HEK293 (cell line): Measurements from ENCODE around the gene CA5B.

Experiments used
- AEBP2 ChIP-seq: fragments of 450-650 bp; formaldehyde crosslinking; IDR thresholded peaks from 2 replicates; pipeline ENCODE4 v1.5.1; 2016; ENCODE audit warnings: missing biosample characterization, missing genetic modification characterization, borderline replicate concordance
- CTCF ChIP-seq: fragments of 450-650 bp; formaldehyde crosslinking; IDR thresholded peaks from 2 replicates; pipeline ENCODE4 v1.5.1; 2016; ENCODE audit warnings: missing biosample characterization, missing genetic modification characterization
- KLF10 ChIP-seq: fragments of 450-650 bp; IDR thresholded peaks from 2 replicates; pipeline ENCODE4 v1.5.1; 2018; ENCODE audit warnings: missing biosample characterization, mild to moderate bottlenecking, missing genetic modification characterization
- YY1 ChIP-seq: fragments of 450-650 bp; formaldehyde crosslinking; IDR thresholded peaks from 2 replicates; pipeline ENCODE4 v1.5.1; 2018; ENCODE audit warnings: missing biosample characterization, missing genetic modification characterization
- ZBTB10 ChIP-seq: fragments of 450-650 bp; formaldehyde crosslinking; IDR thresholded peaks from 2 replicates; pipeline ENCODE4 v1.5.1; 2016; ENCODE audit warnings: missing biosample characterization, missing genetic modification characterization
- ZNF18 ChIP-seq: fragments of 450-650 bp; formaldehyde crosslinking; IDR thresholded peaks from 2 replicates; pipeline ENCODE4 v1.5.1; 2016; ENCODE audit warnings: missing biosample characterization, missing genetic modification characterization
- ZNF292 ChIP-seq: fragments of 450-650 bp; formaldehyde crosslinking; IDR thresholded peaks from 2 replicates; pipeline ENCODE4 v1.5.1; 2016; ENCODE audit warnings: low read depth, missing biosample characterization, missing genetic modification characterization, borderline replicate concordance
- ZNF350 ChIP-seq: fragments of 450-650 bp; formaldehyde crosslinking; IDR thresholded peaks from 2 replicates; pipeline ENCODE4 v1.5.0; 2017; ENCODE audit warnings: missing biosample characterization, mild to moderate bottlenecking, missing genetic modification characterization
- ZNF416 ChIP-seq: fragments of 450-650 bp; formaldehyde crosslinking; IDR thresholded peaks from 2 replicates; pipeline ENCODE4 v1.5.1; 2016; ENCODE audit warnings: missing biosample characterization, missing genetic modification characterization
- ZNF501 ChIP-seq: fragments of 450-650 bp; formaldehyde crosslinking; IDR thresholded peaks from 2 replicates; pipeline ENCODE4 v1.5.1; 2016; ENCODE audit warnings: missing biosample characterization, missing genetic modification characterization
- ZNF514 ChIP-seq: fragments of 450-650 bp; formaldehyde crosslinking; IDR thresholded peaks from 2 replicates; pipeline ENCODE4 v1.5.1; 2016; ENCODE audit warnings: missing biosample characterization, missing genetic modification characterization
- ZNF600 ChIP-seq: fragments of 450-650 bp; formaldehyde crosslinking; IDR thresholded peaks from 2 replicates; pipeline ENCODE4 v1.5.1; 2016; ENCODE audit warnings: missing biosample characterization, missing genetic modification characterization
- ZNF747 ChIP-seq: fragments of 450-650 bp; formaldehyde crosslinking; IDR thresholded peaks from 2 replicates; pipeline ENCODE4 v1.5.1; 2016; ENCODE audit warnings: missing biosample characterization, missing genetic modification characterization

GRCh38 chrX:15714529-15714928 lies 23.5 kb upstream of the CA5B start:
- TF ChIP-seq CTCF (no peak), AEBP2 (tag by site-specific recombination) (no peak), ZNF416 (tag by site-specific recombination) (no peak), ZNF292 (no peak), ZNF747 (no peak), YY1 (tag by site-specific recombination) (no peak), ZNF350 (tag by site-specific recombination) (no peak), ZNF514 (tag by site-specific recombination) (no peak), ZBTB10 (no peak), ZNF600 (tag by site-specific recombination) (no peak), KLF10 (tag by site-specific recombination) (no peak), ZNF18 (tag by site-specific recombination) (no peak), ZNF501 (tag by site-specific recombination) (no peak)
